NCI-H1417 (cell line): ENCODE data around the gene RAD51B.
A peak's percentile ranks its signal among the peaks of the same experiment; 100 is the strongest.

Experiments
- DNase-seq, 3 experiments: peaks; one replicate each; lab custom pipeline; 2025; lab: John Stamatoyannopoulos, UW

Gene RAD51B

DNA sequence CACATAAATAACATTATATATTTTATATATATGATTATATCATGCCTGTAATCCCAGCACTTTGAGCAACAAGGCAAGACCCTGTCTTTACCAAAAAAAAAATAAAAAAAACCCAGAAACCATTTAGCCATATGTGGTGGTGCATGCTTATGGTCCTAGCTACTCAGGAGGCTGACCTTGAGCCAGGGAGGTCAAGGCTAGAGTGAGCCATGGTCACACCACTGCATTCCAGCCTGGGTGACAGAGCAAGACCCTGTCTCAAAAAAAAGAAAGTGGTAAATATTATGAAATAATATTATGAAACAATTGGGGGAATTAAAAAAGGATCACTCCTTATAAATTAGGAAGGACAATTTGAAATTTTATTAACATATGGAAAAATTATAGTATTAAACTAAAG is 16.0 kb downstream of the RAD51B start:
- no peak for DNase-seq

DNA sequence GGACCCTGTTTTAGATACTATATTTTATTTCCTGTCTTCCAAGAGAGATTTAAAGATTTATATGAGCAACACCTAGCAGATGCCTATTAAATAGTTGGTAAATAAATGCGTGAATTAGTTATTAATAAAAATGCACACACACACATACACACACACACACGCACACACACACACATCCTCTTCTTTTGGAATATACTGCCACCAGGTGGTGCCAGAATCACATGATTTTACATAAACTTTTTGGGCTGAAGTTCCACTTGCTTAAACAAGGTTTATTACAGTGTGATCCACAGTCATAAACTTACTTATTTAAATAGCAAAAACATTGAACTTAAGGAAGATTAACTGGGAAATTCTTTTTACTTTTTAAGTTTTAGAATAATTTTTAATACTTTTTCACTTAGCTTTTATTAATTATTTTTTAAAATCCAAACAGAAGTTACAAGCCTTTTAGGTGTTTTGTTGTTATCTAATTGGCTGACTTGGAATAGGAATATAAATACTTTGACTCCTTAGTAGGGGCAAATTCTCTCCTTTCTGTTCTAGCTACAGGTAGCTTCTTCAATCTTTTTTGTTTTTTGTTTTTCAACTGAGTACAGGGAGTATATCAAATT is 17.5 kb downstream of the RAD51B start:
- DNase-seq: peak; percentile 39 to 78 (median 68)

DNA sequence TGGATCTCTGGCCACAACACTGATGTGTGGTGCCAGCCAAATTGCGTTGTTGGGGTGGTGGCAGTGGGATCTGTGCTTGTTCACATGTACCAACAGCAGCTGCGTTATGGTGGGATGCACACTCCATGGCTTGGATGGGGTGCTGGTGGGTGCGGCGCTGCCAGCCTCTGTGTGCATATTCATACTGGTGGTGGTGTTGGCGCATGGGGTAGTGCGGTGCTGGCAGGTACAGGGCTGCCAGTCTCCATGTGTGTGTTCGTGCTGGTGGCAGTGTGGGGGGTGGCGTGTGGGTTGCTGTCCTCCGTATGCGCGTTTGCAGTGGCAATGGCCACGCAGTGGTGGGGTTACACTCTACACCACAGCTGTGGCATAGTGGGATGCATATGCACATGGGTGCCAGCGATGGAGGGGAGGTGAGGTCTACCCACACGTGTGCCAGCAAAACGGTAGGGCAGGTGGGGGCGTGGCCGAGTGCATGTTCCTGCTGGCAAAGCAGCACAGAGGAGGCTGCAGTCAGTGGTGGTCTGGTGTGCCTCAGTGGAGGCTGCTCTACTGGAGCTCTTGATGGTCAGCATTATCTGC is 26.5 kb downstream of the RAD51B start:
- no peak for DNase-seq

DNA sequence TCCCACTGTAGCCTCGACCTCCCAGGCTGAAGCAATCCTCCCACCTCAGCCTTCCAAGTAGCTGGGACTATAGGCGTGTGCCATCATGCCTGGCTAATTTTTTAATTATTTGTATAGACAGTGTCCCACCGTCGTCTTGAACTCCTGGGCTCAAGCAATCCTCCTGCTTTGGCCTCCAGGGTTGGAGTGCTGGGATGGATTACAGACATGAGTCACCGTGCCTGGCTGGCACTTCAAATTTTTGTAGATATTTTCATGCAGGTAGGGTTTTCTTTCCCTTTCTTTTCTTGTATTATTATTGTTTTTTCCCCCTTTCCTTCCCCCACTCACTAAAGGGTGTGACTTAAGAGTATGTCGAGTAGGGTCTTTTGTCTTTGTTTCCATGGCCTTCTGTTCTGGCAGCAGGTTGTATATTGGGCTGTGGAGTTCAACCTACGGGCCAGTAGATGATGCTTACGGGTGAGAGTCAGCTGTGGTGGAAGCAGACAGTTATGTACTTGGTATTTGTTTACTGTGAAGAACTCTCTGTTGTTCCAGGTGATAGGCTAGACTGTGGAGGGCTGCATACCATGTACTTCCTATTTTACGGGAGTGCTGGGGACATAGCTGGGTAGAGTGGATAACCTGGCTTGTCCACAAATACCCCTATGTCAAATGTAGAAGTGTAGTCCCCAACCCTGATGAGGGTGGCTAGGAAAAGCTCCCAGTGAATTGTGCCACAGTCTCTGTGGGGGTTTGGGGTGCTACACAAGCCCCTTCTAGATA is 30.7 kb downstream of the RAD51B start:
- DNase-seq: no peak

DNA sequence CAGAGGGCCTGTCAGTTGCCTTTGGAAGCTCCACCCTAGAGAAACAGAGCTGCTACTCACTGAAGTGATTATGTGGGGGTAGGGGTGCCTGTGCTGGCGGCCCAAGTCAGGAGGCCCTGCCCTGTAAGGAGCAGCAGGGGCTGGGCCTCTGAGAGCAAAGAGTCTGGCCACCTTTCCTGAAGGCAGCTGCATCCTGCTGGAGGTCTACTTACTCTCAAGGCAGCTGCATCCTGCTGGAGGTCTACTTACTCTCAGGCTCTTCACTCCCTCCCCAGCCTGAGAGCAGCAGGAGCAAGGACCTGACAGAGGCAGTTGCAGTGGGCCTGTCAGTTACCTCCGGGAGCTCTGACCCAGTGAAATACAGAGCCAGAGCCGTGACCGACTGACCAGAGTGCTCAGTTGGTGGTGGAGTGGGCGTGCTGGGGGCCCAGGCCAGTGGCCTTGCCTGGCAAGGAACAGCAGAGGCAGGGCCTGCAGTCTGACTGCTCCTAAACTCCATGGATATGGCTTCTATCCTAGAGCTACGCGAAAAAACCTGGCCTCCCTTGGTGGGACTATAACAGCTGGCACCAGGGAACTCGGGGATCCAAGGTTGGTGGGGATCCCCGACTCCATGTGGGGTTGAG is 32.3 kb downstream of the RAD51B start:
- DNase-seq: no peak

DNA sequence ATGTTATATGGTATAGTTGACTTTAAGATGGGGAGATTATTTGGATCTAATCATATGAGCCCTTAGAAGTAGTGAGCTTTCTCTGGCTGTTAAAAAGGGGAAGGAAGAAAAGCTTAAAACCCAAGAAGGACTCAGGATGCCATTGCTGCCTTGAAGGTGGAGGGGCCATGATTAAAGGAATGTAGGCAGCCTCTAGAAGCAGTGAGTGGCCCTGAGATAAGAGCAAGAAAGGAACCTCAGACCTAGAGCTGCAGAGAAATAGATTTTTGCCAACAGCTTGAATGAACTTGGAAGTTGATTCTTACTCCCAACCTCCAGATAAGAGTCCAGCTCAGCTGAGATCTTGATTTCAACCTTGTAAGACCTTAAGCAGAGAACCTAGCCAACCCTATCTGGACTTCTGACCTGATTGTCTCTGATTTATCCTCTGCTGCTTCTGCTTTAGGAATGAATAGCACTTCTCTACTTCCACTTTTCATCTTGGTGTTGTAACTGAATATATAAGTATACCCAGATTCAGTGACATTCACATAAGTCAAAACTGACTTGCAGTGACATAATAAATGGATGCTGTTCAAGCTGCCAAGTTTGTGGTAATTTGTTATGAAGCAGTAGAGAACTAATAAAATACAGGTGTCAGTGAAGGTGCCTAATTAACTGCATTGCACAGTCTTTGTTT is 33.5 kb downstream of the RAD51B start:
- DNase-seq: no peak

DNA sequence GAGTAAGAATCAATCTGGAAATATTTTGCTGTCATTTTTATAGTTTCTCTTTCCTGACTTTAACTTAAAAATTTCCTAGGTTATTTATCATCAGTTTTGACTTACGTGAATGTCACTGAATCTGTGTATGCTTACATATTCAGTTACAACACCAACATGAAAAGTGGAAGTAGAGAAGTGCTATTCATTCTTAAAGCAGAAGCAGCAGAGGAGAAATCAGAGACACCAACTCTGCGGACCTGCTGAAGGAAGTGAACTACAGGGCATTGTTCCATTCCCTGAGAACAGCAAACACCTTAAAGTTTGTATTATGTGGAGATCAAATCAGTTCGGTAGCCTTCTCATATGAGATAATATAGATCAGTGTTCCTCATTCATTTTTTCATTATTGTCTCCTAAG is 34.1 kb downstream of the RAD51B start:
- no peak for DNase-seq

DNA sequence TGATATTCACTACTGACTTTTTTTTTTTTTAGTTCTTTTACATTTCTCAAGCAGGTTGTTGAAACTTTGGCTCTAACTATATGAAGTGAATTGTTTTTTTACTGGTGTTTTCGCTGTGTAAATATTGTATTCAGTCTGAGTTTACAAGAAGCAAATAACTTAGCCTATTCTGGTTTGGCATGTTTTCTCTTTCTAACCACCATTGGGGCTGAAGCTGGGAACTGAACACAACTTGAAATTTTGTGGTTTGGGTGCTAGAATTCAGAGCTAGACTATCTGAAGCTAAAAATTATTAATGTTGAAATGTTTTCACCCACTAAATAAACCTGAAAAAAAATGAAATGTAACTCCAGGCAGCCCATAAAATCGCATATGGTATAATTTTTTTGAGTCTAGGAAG is 37.2 kb downstream of the RAD51B start:
- DNase-seq: no peak

DNA sequence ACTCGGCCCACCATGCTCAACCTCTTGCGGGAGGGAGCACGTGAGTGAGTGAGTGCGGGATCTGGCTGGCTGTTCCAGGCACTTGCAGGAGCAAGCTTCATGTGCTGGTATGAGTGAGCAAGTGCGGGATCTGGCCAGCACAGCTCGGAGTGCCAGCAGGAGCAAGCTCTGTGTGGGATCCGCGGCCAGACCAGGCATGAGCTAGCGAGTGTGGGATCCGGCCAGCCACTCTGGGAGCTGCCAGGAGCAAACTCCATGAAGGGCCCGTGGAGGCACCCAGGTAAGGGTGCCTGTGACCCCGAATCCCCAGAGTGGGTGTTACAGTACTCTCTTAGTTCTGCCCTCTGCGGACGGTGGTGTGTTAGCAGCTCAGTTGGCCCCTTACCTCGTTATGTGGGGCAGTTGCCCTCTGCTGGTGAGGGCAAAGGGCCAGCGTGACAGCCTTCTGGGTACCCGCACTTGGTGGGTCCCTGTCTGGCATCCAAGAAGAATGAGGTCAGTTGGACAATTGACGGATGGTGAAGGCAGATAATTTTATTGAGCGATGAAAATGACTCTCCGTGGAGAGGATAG is 38.3 kb downstream of the RAD51B start:
- no peak for DNase-seq

DNA sequence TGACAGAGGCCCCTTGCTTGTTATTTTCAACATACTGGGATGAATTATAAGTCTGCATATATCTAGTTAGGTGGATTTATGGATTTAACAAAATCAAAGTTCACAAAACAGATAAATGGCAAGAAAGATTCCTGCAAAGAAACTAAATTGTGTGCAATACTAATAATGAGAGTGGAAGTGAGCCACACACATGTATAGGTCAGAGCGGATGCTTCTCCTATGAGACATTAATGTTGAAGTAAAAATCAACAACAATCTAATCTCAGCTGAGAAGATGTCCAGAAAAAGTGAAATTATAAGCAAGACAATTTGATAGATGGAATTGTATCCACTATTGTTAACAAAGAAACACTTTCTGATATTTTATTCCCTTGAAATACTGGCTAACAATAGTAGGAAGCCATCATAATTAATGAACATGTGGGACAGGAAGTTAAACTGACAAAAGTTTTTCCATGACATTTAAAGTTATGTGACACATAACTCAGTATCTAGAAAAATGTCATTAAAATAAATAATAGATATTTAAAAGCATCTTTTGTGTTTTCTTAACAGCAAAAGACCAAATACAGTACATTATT is 39.7 kb downstream of the RAD51B start:
- no peak for DNase-seq

DNA sequence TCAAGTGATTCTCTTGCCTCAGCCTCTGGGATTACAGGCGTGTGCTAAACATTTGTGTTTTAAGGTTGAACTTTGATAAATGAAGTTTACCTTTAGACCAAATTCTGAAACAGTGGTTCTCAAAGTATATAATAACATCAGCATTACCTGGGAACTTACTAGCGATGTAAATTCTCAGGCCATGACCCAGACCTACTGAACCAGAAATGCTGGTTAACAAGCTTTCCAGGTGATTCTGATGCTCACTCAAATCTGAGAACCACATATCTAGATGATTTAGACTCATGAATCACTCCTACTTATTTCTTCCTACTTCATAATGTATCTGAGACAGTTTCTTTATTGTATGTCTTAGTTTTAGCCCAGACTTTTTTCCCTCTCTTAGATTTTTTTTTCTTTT is 43.6 kb downstream of the RAD51B start:
- DNase-seq: no peak

DNA sequence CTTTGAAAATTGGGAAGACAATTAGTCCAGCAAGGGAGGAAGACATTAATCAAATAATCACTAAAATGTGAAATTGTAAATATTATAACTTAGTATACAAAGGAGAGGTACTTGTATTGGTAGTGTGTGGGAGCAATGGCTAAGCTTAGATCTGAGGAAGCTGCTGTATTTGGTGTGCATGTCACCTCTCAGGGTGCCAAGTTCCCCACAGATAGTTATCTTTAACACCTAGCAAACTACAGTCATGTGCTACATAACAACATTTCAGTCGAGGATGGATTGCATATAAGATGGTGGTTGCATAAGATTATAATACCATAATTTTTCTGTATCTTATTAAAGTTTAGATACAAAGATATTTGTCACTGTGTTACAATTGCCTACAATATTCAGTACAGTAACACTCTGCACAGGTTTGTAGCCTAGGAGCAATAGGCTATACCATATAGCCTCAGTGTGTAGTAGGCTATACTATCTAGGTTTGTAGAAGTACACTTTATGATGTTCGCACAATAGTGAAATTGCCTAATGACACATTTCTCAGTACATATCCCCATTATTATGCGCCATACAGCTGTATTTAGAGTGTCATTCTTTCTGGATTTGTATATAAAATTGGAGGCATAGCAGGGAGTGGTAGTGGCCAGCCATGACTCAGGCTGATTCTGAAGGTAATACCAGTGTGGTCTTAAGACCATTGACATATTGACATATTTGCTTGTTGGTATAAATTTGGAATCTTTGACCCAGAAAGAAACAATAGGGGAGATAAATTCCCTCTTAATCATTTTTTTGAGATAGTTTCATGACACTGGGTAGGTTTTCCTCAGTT is 55.8 kb downstream of the RAD51B start:
- DNase-seq: no peak

DNA sequence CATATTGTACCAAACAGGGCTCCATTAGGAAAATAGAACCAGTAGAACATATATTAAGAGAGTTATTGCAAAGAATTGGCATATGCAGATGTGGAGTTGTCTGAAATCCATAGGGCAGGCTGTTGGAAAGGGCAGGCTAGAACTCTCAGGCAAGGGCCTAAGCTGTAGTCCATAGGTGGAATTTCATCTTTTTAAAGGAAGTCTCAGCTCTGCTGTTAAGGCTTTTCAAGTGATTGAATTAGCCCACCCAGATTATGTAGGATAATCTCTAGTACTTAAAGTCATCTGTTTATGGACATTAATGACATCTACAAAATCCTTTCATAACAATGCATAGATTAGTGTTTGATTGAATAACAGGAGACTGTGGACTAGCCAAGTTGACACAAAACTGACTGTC is 59.4 kb downstream of the RAD51B start:
- no peak for DNase-seq

DNA sequence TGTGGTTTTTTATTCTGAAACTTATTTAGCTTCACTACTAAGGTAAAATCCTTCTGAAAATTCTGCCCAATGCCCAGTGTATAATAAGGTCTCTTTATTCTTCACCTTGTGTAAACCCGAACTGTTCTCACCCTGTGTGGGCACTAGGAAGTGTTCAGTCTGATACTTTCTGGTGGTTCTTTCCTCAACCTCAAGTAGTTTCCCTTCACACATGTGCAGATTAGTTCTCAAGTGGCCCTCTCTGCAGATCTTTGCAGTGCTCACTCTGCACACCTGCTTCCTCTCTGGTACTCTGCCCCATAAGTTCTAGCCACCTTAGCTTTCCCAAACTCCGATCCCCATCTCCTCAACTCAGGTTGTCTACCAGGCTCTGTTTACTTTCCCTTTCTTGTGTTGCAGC is 61.6 kb downstream of the RAD51B start:
- DNase-seq: no peak

DNA sequence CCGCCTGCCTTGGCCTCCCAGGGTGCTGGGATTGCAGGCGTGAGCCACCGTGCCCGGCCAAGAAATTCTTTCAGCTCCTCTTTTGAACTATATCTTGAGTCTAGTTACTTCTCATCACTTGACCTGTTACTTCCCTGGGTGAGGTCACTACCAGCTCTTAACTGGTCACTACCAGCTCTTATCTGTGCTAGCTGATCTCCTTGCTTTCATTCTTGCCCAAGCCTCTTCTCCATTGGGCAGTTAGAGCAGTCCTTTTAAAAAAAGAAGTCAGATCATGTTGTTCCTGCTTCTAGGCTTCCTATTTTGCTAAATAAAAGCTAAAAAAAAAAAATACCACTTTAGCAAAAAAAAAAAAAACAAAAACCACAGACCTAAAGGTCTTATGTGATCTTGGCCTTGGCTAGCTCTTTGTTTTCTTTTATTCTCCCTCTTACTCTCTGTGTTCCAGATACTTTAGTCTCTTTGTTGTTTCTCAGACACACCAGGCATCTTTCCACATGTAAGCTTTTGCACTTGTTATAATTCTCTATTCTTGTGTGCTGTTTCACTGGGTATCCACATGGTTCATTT is 63.5 kb downstream of the RAD51B start:
- DNase-seq: no peak

DNA sequence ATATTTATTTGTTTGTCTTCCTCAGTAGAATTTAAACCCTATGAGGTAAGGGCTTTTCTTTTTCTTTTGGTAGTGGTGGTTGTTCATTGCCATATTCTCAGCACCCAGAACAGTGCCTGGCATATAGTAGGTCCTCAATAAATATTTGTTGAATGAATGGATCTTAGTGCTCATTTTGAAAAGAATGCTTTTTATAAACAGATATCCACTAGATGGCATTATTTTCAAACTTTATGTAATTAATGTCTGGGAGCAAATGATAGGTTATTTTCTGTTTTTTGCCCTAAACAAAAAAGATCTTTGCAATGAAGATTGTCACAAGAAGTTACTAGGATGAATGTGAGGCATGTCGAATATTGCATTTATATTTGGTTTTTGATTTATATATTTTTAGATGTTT is 64.1 kb downstream of the RAD51B start:
- DNase-seq: no peak

DNA sequence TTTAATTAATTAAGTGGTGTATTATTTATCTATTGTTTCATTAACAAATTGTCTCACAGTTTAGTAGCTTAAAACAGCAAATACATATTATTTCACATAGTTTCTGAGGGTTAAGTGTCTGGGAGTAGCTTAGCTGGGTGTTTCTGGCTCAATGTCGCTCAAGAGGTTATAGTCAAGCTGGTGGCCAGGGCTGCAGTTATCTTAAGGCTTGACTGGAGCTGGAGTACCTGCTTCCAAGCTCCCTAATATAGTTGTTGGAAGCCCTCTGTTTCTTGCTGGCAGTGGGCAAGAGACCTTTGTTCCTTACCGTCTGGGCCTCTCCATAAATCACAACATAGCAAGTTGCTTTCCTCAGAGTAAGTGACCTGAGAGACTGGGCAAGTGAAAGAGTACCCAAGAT is 66.6 kb downstream of the RAD51B start:
- DNase-seq: no peak

DNA sequence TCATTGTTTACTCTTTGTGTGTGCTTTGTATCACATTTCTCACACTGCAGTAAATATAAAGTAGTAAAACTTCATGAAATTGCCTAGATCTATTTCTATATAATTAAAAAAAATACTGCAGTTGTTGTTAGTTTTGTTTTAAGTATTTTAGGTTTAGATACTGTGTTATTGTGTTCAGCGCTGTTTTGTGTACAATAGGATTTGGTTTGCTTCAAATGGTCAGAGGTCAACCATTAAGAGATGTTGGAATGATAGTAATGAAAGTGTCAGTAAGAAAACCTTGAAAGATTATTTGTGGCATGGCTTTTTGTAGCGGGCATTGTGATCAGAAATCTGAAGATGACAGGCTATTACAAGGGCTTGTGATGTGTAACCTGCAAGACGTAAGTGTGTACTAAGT is 67.9 kb downstream of the RAD51B start:
- no peak for DNase-seq

DNA sequence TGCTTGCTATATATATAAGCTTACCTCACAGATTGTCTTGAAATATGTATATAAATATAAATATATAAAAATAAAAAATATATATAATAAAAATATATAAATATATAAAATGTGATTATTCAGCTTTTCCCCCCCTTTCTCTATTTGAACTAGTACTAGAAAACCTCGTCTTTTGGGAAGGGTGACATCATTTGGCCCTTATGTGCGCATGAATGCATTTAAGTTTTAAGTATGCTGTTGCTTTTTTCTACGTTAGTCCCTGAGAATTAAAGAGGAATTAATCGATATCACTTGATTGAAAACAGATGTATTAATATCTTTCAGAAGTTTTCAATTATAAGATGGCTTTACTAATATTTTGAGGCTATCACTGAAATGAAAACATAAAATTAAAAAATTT is 69.9 kb downstream of the RAD51B start:
- DNase-seq: no peak

DNA sequence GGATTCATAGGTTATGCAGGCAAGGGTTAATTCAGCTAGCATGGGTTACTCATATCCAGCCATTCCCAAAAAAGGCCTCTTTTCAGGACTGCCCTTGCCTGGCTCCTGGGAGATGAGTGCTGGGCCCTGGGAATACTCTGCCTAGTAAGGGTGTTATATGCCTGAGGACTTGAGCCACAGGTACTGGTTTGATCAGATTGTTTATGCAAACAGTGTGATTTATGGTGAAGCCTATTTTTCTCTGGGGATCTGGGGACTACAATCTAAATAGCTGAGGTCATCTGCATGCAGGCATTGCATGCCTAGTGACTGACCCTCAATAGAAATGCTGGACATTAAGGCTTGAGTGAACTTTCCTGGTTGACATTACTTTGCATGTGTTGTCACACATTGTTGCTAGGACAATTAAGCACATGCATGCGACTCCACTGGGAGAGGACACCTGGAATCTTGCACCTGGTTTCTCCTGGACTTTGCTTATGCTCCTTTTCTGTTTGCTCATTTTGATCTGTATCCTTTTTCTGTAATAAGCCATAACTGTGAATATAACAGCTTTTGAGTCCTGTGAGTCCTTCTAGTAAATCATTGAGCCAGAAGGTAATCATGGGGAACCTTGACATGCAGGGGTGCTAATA is 73.0 kb downstream of the RAD51B start:
- DNase-seq: peak in 2 of 3 experiments; percentile 28 to 34
